ENCODE results near the gene GRB7.
"Not testable (repeated sequence)": the region's sequence is repeated elsewhere in the genome, so short reads cannot be mapped to it uniquely, and the experiment has no call there.

The GRB7 gene

DNA sequence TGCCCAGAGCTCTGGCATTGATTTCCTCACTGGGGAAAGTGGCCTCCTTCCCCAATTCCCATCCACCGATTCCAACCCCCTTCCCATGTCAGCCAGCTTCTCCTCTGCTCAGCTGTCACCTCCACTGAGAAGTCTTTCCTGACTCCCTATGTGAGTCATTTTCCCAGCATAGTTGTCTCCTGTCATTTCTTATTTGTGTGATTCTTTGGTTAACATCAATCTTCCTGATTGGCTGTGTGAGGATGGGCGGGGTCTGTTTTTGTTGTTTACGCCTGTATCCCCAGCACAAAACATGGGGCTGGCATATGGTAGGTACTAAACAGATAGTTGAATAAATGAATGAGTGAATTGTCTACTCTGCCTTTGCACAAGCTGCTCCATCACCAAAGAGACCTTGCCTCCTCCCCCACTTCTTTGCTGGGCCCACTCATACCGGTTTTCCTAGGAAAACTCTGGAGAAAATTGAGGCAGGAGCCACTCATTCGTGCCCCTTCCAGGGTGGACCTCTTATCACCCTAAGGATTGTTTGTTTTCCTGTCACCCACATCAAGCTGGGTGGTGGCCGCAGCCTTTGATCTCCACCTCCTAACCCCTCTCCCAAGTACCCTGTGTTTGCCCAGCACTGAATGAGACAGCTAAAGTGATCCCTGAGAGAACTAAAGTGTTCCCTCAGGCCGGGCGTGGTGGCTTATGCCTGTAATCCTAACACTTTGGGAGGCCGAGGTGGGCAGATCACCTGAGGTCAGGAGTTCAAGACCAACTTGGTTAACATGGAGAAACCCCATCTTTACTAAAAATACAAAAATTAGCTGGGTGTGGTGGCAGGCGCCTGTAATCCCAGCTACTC is 1.2 kb upstream of the GRB7 start:
- no peak for DNase-seq

DNA sequence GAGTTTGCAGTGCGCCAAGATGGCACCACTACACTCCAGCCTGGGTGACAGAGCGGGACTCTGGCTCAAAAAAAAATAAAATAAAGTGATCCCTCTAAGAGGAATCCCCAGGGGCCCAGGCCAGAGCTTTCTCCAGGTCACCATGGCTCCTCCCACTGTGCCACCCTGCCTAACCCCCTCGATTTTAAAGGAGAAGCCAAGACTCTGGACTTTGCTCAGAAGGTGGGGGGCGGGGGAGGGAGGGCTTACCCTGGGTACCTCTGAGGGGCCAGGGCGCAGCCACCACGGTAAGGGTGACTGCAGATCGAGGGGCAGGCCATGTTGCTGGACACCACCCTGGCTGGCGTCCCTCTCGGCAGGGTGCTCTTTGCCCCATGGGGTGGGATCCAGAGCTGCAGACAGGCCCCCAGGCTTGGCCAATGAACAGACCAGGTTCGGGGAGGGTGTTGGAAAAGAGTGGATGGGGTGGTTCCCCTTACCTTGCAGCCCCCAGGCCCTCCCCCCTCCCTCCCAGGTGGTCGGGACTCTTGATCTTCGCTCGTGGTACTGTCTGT is 455 bp upstream of the GRB7 start:
- DNase-seq: no peak

DNA sequence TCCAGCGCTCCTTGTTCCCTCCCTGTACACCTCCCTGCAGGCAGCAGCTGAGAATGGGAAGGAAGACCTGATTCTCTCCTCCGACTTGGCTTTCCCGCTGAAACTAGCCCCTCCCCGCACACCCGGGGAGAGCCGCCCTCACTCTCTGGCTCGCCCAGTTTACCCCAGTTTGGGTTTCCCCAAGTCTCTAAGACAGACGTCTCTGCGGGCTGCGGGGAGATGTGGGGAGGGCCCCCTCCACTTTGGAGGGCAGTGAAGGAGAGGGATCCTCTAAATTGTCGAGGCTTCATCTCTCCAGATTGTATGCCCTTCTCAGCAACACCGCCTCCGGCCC is 797 bp downstream of the GRB7 start:
- DNase-seq: no peak

DNA sequence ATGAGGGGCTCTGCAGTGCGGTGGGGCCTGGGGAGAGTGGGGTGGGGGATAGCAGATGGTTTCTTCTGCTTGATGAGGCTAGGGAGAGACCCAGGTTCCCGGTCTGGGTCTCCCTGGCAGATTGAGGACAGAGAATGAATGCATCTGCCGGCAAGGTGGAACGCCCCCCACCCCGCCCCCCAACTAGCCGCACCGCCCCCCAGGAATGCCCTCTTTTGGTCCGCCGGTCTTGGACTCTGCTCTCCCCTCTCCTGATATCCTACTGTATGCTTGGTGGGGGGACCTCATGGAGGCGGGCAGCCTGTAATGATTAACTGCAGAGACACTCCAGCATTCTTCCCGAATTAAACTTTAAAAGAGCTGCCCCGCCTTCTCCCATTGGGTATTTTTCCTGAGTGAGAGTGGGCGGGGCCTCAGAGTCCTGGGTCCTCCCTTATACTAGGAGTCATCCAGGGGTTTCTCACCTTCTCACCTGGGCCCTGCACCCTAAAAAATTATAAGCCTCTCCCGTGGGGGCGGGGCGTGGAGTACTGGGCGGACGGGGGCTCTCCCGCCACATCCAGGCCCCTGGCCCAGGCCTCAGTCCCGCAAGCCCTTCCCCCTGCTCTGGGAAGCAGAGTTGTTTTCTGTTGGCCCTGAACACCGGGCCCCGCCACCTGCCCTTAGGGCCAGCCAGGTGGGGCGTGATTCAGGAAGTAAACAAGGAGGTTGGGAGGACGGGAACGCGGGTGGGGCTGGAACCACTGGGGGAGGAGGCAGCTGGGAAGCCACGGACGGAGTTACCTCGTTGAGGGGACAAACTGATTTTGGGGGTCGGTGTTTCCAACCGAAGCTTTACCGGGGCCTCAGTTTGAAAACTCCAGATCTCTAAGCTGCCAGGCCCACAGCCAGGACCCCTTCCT is 1.5 kb downstream of the GRB7 start:
- DNase-seq: no peak

DNA sequence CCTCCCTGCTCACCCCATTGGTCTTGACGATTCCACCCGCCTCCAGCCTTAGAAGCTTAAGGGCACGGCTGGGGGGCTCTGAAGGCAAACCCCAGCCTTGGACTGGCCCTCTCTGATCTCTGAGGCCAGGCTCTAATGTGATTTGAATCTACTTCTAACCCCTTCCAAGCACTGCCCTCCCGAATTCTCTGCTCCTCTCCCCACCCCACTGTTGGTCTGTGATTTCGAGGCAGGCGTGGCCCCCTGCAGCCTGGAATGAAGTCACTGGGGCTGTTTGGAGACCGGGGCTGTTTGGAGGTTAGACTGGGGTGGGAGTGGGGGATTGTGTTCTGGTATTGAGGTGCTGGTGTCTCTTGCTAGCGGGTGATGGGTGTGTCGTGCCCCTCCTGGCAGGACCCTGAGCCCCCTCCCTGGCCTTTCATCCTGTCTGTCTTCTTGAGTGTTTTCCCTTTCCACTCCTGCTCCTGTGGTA is 2.2 kb downstream of the GRB7 start:
- DNase-seq: no peak

DNA sequence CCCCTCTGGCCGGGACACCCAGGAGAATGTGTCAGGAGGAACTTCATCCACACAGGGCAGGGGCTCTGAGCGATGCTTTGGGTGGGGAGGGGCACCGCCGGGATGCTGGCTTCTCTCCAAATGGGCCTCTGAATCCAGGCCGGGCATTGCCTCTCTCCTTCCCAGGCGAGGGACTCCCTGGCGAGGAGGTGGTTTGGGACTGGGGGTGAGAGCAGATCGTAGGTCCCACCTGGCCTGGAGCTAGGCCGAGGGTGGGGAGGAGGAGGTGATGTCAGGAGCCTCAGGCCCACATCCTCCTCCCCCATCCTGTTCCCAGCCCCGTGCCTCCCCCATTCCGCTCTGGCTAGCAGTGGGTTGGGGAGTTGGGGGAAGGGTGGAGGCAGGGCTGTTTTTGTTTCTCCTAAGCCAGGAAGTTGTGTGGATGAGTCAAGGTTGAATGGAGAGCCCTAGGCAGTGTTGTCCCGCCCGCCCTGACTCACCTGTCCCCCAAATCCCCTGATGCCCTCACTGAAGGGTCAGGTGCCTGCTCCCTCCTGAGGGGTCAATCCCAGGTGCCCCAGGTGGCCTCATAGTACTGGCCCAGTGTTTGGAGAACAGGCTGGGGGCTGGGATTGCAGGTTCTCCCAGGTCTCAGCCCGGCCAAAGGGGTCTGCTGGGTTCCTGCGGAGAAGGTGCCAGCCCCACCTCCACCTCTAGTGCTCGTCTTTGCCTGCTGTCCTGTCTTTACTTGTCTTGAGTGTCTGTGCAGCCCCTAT is 2.8 kb downstream of the GRB7 start:
- peak; percentile 50 for DNase-seq

DNA sequence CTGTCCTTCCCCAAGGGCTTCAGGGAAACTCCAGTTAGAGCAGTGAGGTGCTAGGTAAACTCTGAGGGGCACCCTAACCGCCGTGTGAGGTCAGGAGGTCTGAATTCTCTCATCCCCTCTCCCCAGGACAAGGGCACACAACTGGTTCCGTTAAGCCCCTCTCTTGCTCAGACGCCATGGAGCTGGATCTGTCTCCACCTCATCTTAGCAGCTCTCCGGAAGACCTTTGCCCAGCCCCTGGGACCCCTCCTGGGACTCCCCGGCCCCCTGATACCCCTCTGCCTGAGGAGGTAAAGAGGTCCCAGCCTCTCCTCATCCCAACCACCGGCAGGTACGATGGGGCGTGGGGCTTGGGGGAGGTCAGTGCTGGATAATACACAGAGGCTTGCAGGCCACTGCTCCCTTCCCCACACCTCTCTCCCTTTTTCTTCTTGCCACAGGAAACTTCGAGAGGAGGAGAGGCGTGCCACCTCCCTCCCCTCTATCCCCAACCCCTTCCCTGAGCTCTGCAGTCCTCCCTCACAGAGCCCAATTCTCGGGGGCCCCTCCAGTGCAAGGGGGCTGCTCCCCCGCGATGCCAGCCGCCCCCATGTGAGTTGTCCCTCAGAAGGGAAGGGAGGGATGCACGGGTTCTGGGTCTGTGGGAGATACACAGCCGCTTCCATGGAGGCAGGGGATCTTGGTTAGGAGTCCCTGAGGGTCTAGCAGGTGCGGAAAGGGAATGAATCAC is 4.6 kb downstream of the GRB7 start:
- no peak for DNase-seq

DNA sequence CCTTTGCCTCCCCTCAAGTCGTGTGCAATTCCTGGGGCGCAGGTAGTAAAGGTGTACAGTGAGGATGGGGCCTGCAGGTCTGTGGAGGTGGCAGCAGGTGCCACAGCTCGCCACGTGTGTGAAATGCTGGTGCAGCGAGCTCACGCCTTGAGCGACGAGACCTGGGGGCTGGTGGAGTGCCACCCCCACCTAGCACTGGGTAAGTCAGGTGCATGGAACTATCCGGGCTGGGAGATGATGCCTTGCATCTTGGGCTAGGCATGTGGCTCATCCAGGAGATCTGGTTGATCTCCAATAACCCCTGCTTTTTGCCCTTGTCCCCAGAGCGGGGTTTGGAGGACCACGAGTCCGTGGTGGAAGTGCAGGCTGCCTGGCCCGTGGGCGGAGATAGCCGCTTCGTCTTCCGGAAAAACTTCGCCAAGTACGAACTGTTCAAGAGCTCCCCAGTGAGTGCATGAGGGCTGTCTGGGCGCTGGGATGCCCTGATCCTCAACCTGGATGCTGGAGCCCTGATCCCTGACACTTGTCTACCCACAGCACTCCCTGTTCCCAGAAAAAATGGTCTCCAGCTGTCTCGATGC is 5.2 kb downstream of the GRB7 start:
- no peak for DNase-seq

DNA sequence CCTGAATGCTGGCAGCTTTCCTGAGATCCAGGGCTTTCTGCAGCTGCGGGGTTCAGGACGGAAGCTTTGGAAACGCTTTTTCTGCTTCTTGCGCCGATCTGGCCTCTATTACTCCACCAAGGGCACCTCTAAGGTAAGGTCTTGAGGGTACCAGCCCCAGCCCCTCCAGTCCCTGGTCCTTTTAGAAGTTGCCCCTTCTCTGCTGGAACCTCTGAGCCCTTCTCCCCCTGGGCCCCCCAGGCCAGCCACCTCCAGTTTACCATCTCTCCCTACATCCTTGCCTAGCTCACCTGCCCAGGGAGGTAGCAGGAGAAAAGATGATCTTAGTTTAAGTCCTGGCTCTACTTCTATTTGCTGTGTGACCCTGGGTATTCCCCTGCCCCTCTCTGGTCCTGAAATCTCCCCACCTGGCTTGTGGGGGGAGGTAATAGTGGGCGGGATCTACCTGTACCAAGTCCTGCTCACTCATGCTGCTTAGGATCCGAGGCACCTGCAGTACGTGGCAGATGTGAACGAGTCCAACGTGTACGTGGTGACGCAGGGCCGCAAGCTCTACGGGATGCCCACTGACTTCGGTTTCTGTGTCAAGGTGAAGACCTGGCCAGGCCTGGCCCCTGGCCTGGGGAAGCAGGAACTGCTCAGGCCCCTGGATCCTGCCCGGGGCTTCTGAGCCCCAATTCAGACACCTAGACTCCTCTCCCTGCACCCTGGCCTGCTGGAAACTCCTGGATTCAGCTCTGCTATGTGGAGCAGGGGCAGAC is 6.5 kb downstream of the GRB7 start:
- no peak for DNase-seq

DNA sequence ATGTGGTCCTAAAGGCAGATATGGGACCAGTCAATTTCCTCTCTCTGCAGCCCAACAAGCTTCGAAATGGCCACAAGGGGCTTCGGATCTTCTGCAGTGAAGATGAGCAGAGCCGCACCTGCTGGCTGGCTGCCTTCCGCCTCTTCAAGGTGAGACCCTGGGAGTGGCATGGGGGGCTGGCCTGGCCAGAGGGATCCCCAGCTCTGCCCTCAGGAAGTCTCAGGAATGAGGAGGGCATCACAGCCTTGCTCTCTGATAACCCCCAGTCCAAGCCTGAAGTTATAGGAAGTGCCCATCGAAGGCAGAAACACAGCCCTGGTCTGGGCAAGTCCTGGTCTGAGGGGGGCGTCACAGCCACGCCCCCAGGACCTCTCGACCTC is 7.1 kb downstream of the GRB7 start:
- DNase-seq: no peak

DNA sequence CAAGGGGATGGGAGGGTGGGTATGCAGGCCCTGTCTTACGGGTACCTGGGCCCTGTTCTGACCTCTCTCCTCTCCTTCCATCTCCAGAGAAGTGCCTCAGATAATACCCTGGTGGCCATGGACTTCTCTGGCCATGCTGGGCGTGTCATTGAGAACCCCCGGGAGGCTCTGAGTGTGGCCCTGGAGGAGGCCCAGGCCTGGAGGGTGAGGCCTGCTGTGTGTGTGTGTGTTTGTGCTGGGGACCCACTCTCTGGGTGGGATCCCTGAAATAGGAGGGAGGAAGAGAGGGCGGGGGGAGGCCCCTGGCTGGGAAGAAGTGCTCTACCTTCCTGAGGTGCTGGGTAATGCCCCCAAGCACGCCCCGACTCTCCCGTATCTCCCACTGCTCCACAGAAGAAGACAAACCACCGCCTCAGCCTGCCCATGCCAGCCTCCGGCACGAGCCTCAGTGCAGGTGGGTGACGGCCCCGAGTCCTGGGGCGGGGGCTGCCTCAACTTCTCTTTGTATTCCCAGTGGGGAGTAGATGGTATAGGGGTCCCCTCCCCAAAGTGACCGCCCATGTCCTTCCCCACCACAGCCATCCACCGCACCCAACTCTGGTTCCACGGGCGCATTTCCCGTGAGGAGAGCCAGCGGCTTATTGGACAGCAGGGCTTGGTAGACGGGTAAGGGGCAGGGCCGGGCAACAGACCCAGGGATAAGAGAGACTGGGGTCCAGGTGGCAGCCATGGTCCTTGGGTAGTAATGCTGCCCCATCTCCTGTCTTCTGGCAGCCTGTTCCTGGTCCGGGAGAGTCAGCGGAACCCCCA is 7.8 kb downstream of the GRB7 start:
- DNase-seq: no peak

DNA sequence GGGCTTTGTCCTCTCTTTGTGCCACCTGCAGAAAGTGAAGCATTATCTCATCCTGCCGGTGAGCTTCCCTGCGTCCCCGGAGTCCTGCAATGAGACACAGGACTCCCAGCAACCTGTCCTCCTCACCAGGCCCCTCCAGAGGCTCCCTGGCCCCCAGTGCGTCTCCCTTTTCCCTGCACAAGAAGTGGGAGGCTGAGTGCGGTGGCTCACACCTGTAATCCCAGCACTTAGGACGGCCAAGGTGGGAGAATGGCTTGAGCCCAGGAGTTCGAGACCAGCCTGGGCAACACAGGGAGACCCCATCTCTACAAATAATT is 8.4 kb downstream of the GRB7 start:
- DNase-seq: no peak

DNA sequence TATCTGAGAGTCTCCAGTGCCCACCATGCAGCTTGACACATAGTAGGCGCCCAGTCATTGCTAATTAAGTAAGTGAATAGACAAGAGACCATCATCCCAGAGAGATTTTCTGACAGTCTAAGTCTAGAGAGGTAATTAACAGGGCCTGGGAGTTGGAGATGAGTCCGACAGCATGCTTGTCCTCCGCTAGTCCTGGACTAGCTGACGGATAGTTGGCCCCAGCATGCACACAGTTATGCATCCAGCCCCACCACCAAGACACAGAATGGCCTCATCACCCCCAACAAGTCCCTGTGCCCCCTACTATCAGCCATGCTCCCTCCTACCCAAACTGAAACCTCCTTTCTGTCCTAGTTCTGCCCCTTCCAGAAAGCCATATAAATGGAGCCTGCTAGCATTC is 10.0 kb downstream of the GRB7 start:
- DNase-seq: no peak

DNA sequence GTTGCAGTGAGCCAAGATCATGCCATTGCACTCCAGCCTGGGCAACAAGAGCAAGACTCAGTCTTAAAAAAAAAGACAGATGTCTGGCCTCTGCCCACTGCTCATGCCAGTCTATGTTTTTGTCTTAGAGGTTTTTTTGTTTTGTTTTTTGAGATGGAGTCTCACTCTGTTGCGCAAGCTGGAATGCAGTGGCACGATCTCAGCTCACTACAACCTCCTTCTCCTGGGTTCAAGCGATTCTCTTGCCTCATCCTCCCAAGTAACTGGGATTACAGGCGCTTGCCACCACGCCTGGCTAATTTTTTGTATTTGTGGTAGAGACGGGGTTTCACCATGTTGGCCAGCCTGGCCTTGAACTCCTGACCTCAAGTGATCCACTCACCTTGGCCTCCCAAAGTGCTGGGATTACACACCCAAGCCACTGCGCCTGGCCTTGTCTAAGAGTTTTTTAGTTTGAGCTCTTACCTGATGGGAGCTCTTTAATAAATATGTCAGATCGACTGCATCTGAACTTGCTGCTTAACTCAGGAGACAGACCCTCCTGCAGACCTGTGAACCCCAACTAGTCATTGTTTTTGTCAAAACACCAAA is 10.8 kb downstream of the GRB7 start:
- not testable (repeated sequence) for DNase-seq

DNA sequence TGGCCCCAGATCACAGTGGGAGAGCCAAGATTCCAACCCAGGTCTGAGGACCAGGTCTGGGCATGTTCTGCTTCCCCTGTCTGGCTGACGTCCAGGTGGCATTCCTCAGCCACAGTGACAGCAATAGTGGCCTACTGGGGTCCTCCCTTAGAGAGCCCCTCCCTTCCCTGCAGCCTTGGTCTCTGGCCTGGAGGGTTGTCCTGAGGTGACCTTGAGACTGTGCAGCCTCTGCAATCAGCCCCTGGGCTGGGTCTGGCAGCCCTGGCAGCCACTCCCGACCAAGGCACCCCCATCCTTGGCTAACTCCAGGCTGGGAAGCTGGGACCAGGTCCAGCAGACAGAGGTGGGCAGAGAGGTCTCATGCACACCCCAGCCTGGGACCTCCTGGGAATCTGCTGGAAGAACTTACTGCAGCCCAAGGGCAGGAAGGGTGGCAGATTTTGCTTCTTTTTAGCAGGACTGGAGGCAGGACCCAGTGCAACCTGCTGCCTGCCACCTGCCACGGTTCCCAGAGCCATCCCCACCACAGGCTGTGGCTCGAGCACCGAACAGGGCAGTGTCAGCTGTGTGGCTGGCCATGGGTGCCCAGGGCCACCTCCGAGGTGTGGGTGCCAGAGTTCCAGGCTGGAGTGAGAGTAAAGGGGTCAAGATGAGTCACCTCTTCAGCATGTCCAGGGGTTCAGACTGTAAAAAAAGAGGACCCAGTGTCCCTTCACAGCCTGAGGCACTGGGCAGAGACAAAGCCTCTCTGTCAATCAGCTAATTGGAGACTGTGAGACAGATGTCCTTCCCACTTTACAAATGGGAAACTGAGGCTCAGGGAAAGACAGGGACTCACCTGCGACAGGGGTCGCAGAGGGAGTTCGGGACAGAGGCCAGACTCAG is 12.6 kb downstream of the GRB7 start:
- DNase-seq: no peak

DNA sequence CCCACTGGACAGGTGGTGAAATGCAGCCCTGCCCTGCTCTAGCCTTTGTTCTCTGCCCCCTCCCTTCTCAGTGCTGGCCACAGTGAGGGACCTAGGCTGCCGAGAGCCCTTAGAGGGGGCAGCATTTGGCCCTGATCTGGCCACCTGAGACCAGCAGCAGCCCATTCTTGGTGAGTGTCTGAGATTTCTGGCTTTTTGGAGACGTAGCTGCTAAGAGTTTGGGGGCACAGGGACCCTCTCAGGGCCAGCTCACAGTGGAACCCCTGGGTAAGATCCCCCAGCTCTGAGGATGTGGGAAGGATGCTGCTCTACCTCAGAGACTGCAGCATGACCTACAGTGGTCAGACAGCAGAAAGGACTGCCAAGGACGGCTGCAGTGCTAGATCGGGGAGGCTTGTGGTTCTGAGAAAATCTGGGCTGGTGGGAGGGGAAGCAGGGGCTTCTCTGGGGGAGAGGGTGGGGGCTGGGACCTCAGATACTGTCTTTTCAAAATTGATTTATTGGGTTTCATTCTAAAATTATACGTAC is 13.3 kb downstream of the GRB7 start:
- DNase-seq: no peak

DNA sequence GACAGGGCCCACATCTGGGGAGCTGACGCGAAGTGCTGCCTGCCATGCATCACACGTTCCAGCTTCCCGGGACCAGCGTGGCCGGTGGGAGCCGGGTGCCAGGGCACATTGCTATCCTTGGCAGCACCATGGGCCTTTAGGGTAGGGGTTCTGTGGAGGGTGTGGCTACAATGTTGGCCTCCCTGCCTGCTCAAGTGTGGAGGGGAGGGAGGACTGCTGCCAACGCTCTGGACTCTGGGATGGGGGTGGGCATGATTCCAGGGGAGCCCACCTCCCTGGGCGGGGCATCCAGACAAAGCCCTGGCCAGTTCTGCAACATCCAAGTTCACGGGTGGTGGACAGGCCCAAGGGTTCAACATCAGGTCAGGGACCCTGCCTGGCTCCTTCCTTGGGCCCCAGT is 13.9 kb downstream of the GRB7 start:
- no peak for DNase-seq

DNA sequence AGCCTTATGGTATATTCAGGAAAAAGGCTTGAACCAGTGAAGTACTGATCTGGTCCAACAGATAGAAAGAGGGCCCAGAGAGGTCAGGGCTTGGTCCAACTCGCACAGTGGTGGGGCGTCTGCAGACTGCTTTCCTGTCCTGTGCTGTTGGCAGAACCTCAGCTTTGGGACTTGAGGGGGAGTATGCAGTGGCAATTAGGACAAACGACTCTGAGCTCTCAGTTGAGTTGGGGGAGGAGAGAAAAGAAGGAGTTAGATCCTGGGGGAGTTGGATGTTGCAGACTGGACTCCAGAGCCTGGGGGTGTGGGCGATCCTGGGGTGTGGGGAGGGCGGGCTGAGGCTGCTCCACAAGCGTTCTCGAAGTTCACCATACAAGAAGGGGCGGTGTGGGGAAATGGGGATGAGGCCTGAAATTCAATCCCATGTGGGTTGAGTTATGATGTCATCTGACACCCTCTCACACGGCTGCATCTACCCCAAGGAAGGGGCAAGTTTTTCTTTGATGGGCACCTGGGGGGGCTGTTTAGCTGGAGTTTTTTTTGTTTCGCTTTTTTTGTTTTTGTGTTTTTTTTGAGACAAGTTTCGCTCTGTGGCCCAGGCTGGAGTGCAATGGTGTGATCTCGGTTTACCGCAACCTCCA is 14.6 kb downstream of the GRB7 start:
- no peak for DNase-seq
